GM21367 (cell line): Measurements from ENCODE around the gene SLC10A7.

ENCODE experiments used
- ATAC-seq: cut with Tn5 transposase; IDR thresholded peaks from one replicate; pipeline ENCODE4 v1.9.1; 2021; ENCODE audit not compliant: unreplicated experiment

The SLC10A7 gene

DNA sequence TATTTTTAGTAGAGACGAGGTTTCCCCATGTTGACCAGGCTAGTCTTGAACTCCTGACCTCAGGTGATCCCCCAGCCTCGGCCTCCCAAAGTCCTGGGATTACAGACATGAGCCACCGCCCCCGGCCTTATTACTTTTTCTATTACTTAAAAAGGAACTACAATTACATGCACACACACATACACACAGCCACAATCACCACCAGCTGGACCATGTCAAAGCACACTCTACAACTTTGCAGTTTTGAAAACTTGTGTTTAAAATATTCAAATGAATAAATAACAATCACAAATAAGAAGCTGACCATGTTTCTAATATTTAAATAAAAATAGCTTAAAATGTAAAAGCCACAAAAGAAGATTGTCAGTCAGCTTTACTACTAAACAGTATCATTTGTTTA, 23.4 kb downstream of the SLC10A7 start:
- no peak for ATAC-seq

DNA sequence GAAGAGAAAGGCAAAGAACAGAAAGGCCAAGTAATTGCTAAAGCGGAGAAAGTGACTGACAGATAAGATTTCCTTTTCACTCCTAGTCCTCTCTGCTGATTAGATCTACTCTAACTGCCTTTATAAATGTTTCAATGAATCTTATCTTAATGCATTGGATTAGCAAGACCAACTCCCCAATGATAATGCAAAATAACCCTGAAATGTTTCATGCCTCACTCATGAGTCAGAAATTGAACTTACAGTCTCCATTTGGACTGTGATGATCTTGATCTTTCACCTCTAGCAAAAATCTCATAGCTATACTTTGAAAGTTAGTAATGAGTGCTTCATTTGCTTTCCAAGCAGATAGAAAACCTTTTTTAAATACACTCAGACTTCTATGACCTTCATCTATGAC, 26.5 kb downstream of the SLC10A7 start:
- no peak for ATAC-seq

DNA sequence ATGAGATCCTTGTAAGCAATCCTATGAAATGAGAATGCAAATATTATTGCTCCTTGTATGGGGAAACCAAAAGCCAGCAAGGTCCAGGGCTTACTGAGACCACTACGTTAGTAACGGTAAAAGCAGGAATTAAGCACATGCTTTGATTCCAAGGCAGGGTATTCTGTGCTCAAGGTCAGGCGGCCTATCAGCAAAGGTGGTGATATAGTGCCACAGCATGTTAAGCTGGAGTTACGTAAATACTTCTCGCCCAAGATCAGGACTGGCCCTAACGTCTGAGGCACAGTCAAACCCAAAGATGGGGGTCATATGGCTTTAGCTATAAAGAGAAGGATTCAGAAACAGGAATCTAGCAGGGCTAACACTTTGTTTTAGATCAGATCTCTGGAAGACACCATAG, 27.6 kb downstream of the SLC10A7 start:
- no peak for ATAC-seq

- no peak for ATAC-seq
Observed at GRCh38 chr4:146490106-146490505, 31.6 kb downstream of the SLC10A7 start.

GRCh38 chr4:146488495-146489174, 33.1 kb downstream of the SLC10A7 start:
- no peak for ATAC-seq

- peak; percentile 79 for ATAC-seq
Observed at GRCh38 chr4:146486565-146486964, 35.2 kb downstream of the SLC10A7 start.

GRCh38 chr4:146485968-146486367, 35.8 kb downstream of the SLC10A7 start:
- no peak for ATAC-seq

DNA sequence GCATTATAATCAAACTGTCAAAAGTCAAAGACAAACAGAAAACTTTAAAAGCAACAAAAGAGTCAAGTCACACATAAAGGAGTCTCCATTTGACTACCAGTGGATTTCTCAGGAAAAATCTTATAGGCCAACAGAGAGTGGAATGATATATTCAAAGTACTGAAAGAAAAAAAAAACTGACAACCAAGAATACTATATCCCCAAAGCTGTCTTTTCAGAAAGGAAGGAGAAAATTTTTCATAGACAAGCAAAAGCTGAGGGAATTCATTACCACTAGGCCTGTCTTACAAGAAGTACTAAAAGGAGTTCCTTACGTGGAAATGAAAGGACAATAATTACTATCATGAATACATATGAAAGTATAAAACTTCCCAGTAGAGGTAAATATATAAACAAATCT, 39.0 kb downstream of the SLC10A7 start:
- ATAC-seq = no peak

DNA sequence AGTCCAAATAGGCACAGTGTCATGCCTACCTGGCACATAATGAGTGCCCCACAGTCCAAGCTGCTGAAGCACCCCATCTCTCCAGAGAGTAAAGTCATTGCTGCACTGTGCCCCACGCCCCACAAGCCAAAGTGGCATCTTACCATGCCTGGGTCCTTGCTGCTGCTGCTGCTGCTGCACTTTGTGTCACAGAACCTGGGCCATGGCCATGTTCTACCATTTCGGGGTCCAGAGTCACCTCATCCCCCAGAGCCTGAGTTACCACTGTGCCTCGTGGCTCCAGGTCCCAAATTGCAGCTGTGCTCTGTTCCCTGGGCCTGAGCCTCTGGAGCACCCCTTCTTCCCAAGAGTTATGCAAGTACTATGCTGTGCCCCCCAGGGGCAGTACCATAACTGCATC, 40.5 kb downstream of the SLC10A7 start:
- no peak for ATAC-seq

GRCh38 chr4:146478009-146478408, 43.7 kb downstream of the SLC10A7 start:
- no peak for ATAC-seq

GRCh38 chr4:146477054-146477453, 44.7 kb downstream of the SLC10A7 start:
- no peak for ATAC-seq

DNA sequence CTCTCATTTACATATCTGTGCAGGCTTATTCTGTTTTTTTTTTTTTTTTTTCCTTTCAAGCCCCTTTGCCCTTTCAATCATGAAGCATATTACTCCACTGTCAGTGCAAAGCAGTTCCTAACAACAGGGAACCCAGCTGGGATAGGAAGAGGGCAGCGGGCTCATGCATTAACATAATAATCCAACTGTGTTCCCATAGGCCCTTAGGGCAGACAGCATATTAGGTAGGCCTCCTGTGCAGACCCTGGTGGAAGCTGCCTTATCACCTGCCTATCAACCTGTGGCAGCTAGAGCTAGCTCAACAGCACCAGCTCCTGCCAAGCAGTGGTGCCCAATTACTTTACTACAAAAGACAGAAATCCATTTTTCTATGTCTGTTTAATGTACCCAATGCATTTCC, 49.3 kb downstream of the SLC10A7 start:
- no peak for ATAC-seq

GRCh38 chr4:146470604-146471003, 51.1 kb downstream of the SLC10A7 start:
- no peak for ATAC-seq

- ATAC-seq = no peak
Observed at GRCh38 chr4:146469022-146469421, 52.7 kb downstream of the SLC10A7 start.

DNA sequence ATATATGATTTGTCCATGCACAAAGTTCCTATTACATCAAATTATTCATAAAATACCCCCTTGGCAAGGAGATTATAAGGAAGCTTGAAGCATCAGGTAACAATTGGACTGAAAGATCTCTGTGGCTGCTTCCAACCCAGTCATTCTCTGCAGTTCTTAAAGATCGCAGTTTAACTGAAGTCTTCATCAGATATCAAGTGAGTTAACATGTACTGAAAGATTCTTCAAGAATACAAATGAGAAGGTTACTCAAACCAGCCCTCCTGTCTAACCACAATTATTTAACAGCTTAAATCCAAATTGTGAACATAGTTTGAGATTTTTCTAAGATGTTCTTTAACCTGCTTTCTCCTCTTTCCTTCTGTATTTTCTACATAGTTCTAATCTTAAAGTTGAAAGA, 56.1 kb downstream of the SLC10A7 start:
- ATAC-seq = no peak

GRCh38 chr4:146462251-146462650, 59.5 kb downstream of the SLC10A7 start:
- no peak for ATAC-seq

DNA sequence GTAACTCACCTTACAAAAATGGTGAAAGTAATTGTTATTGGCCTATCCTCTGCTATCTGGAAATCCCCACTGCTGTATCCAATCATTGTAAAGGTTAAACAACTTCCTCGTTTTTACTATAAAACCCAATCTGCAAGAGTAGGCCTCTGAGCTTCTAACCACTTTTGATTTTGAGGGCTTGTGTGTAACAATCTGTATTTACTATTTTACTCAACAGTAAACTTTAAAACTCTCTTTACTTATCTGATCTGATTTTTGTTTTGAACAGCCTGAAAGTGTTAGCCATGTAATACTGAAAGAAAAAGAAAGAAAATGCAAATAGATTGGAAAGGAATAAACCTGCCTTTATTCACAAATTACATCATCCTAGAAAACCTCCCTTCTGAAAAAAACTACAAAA, 63.1 kb downstream of the SLC10A7 start:
- peak; percentile 78 for ATAC-seq

DNA sequence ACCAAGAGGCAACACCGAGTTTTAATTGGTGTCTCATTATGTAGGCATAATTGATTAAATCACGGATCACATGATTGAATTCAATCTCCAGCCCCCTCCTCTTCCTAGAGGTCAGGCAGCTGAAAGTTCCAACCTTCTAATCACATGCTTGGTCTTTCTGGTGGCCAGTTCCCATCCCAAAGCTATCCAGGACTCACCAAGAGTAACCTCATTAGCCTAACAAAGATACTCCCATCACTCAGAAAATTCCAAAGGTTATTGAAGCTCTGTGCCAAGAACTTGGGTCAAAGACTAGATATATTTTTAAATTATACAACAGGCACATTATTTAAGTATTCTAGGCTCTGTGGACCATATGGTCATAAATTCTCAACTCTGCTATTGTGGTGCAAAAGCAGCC, 65.1 kb downstream of the SLC10A7 start:
- ATAC-seq = no peak

DNA sequence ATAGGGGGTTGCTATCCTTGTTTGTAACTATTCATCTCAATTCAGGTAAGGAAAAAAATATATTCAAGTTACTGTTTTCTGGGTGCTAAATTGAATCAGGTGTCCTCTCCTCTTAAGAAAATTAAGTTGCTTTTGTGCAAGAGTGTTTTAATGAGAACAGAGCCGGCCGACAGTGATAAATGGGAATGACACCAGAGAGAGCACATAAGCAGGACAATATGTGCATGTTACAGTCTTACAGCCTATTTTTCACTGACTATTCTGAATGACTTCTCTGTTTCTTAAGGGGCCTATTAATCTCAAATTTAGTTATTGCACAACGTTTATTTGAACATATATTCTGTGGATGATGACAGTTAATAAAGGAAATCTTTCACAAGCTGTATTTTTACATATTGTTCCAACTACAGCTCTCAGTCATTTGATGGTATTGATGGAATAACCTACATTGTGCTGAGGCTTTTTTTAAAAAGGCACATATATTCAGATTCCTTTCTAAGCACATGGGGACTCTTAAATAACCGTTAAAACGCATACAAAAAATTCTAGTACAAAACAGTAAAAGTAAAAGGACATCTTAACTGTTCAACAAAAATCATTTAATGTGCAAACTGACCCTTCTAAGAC, 68.4 kb downstream of the SLC10A7 start:
- no peak for ATAC-seq

DNA sequence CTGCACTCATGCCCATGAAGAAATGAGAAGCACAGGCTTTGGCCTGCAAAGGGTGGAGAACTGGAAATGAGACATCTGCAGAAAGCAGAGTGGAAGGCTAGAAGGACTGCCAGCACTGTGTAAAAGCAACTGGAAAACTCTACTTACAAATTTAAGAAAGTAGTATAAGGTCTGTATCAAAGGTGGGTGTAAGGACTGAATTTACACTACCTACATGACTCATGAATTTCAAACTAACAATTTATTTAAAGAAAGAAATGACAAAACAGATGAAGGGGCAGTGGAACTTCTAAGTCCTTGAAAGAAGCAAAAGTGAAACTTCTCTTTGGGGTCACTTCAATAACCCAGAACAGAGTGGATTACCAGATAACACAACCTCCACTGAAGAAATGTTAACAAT, 71.2 kb downstream of the SLC10A7 start:
- peak; percentile 77 for ATAC-seq

- no peak for ATAC-seq
Observed at GRCh38 chr4:146446555-146446954, 75.2 kb downstream of the SLC10A7 start.

DNA sequence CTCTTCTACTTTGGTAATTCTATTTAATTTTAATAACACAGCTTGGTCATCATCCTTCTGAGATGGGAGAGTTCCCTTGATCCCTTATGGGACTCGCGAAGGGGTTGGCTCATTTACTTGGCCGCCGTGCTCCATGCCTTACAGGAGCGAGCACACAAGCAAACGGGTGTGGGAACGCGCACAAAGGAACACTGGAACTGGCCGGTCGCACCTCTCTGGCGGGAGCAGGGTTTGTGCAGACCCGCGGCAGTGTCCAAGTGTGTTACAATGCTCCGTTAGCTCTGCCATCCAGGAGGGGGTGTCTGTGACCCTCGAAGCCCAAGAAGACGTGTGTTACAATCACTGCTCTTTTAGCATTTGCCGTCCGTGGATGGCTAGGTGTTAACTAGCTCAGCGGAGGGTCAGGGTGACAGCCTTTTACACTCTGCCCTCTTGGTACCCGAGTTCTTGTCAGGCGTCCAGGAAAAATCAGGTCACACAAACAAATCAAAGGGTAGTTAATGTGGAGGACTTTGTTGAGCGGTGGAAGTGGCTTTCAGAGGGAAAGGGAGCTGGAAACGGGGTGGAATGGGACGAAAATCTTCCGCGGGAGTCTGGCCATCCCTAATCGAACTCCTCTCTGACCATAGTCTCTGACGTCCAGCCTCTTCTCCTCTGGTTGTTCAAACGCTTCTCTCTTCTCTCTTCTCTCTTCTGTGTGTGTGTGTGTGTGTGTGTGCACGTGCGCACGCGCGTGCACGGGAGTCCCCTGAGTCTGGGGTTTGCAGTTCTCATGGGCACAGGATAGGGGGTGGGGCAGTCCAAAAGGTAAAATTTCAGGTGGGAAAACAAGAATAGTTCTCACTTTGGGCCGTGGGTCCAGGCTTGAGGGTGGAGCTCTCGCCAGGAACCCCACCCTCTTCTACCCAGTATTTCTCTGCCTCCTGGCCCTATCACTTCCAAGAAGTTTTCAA, 76.3 kb downstream of the SLC10A7 start:
- no peak for ATAC-seq
